Urinary bladder (tissue), 4 donors: ENCODE measurements around the gene ANGPTL8. TPM values are rescaled to one million over a fixed set of nuclear protein-coding genes. Genes with fewer than 3 reads are reported as not detected.

Experiments
- DNase-seq: peaks from one replicate; pipeline ENCODE4 v3.0.0-alpha.2; 2015; ENCODE audit errors: extremely low spot score
- H3K27ac ChIP-seq: one replicate; pipeline ENCODE4 v1.5.1; 2013; ENCODE audit warnings: low read depth, mild to moderate bottlenecking, moderate library complexity
- H3K36me3 ChIP-seq: one replicate; pipeline ENCODE4 v1.6.1; 2013; ENCODE audit warnings: mild to moderate bottlenecking, moderate library complexity; ENCODE audit not compliant: insufficient read depth
- H3K4me1 ChIP-seq: one replicate; pipeline ENCODE4 v1.6.1; 2013; ENCODE audit warnings: mild to moderate bottlenecking, moderate library complexity; ENCODE audit not compliant: insufficient read depth
- H3K4me3 ChIP-seq: one replicate; pipeline ENCODE4 v1.5.1; 2013; ENCODE audit warnings: low read depth, low read length
- WGBS: extraction: QIAGEN DNeasy Blood & Tissue Kit; methylation state at CpG from one replicate; pipeline ENCODE4 v1.1.7; 2013; 5-methylcytosine and 5-hydroxymethylcytosine counted together
- polyA plus RNA-seq: library from polyadenylated mRNA; stranded (reverse); fragments of 200-250 nt; gene quantifications from one replicate; pipeline ENCODE4 v1.2.3, GENCODE V29; 2013
- total RNA-seq: library from RNA; depleted of rRNA; stranded (reverse); fragments of >200 nt; gene quantifications from one replicate; pipeline ENCODE4 v1.2.3, GENCODE V29; 2014
- donor health status: healthy with polysubstance abuse.
- donor health status: healthy.

The ANGPTL8 gene
- total and polyA plus RNA-seq, 2 donors: 21.4 TPM; not detected in 1

GRCh38 chr19:11265177-11265784 lies 25.9 kb downstream of the ANGPTL8 start:
- Histone ChIP-seq H3K36me3 (no peaks in the 10 kb centered on the region), H3K4me1 (peaks cover 2% of the 10 kb centered on the region), H3K27ac (peak overlapping the region; percentile 80), H3K4me3 (no peak overlapping the region)
- WGBS: 86% methylated on average over 6 of the region's 6 CpGs
- DNase-seq: no peak

- Histone ChIP-seq H3K36me3 (no peaks in the 10 kb centered on the region), H3K27ac (no peak overlapping the region), H3K4me3 (no peak overlapping the region), H3K4me1 (peaks cover 2% of the 10 kb centered on the region)
- no peak for DNase-seq
- 71% methylated on average over 11 of the region's 11 CpGs for WGBS
Observed at GRCh38 chr19:11265785-11266236, 26.4 kb downstream of the ANGPTL8 start.

GRCh38 chr19:11267316-11268085 lies 28.1 kb downstream of the ANGPTL8 start:
- 92% methylated on average over 10 of the region's 10 CpGs for WGBS
- Histone ChIP-seq H3K4me1 (peaks cover 1% of the 10 kb centered on the region), H3K36me3 (no peaks in the 10 kb centered on the region), H3K4me3 (no peak overlapping the region), H3K27ac (no peak overlapping the region)
- no peak for DNase-seq

GRCh38 chr19:11268783-11269267 lies 29.4 kb downstream of the ANGPTL8 start:
- H3K4me1 ChIP-seq: no peaks in the 10 kb centered on the region
- DNase-seq: peak; percentile 71
- WGBS: 37% methylated on average over 10 of the region's 10 CpGs
- no peaks in the 10 kb centered on the region for H3K36me3 ChIP-seq
- H3K4me3 ChIP-seq: no peak overlapping the region
- no peak overlapping the region for H3K27ac ChIP-seq

- 34% methylated on average over 7 of the region's 7 CpGs for WGBS
- no peak for DNase-seq
- H3K4me1 ChIP-seq: no peaks in the 10 kb centered on the region
- no peak overlapping the region for H3K4me3 ChIP-seq
- H3K27ac ChIP-seq: no peak overlapping the region
- H3K36me3 ChIP-seq: no peaks in the 10 kb centered on the region
Observed at GRCh38 chr19:11269408-11269807, 30.0 kb downstream of the ANGPTL8 start.

- Histone ChIP-seq H3K36me3 (no peaks in the 10 kb centered on the region), H3K27ac (no peak overlapping the region), H3K4me1 (no peaks in the 10 kb centered on the region), H3K4me3 (no peak overlapping the region)
- no peak for DNase-seq
- 80% methylated on average over 2 of the region's 2 CpGs for WGBS
Observed at GRCh38 chr19:11273296-11273695, 33.9 kb downstream of the ANGPTL8 start.

- Histone ChIP-seq H3K27ac (no peak overlapping the region), H3K36me3 (no peaks in the 10 kb centered on the region), H3K4me3 (no peak overlapping the region), H3K4me1 (no peaks in the 10 kb centered on the region)
- DNase-seq: no peak
- 86% methylated on average over 5 of the region's 5 CpGs for WGBS
Observed at GRCh38 chr19:11273989-11274388, 34.6 kb downstream of the ANGPTL8 start.

GRCh38 chr19:11274533-11275086 lies 35.2 kb downstream of the ANGPTL8 start:
- no peak overlapping the region for H3K27ac ChIP-seq
- no peaks in the 10 kb centered on the region for H3K4me1 ChIP-seq
- H3K4me3 ChIP-seq: no peak overlapping the region
- 71% methylated on average over 4 of the region's 4 CpGs for WGBS
- no peaks in the 10 kb centered on the region for H3K36me3 ChIP-seq
- no peak for DNase-seq

- H3K27ac ChIP-seq: no peak overlapping the region
- no peak for DNase-seq
- no peaks in the 10 kb centered on the region for H3K36me3 ChIP-seq
- 35% methylated on average over 6 of the region's 6 CpGs for WGBS
- no peak overlapping the region for H3K4me3 ChIP-seq
- no peaks in the 10 kb centered on the region for H3K4me1 ChIP-seq
Observed at GRCh38 chr19:11278670-11279069, 39.3 kb downstream of the ANGPTL8 start.

- Histone ChIP-seq H3K36me3 (no peaks in the 10 kb centered on the region), H3K4me3 (no peak overlapping the region), H3K4me1 (no peaks in the 10 kb centered on the region), H3K27ac (no peak overlapping the region)
- DNase-seq: no peak
- whole genome bisulfite sequencing: 85% methylated on average over 5 of the region's 5 CpGs
Observed at GRCh38 chr19:11279505-11280236, 40.3 kb downstream of the ANGPTL8 start.

- H3K4me3 ChIP-seq: no peak overlapping the region
- H3K36me3 ChIP-seq: no peaks in the 10 kb centered on the region
- WGBS: 41% methylated on average over 11 of the region's 11 CpGs
- H3K4me1 ChIP-seq: no peaks in the 10 kb centered on the region
- no peak overlapping the region for H3K27ac ChIP-seq
- no peak for DNase-seq
Observed at GRCh38 chr19:11281356-11282049, 42.1 kb downstream of the ANGPTL8 start.

- no peak overlapping the region for H3K27ac ChIP-seq
Observed at GRCh38 chr19:11284515-11284914, 45.1 kb downstream of the ANGPTL8 start.

More at GRCh38 chr19:11284515-11284914, 45.1 kb downstream of the ANGPTL8 start:
- Histone ChIP-seq H3K36me3 (no peaks in the 10 kb centered on the region), H3K4me1 (no peaks in the 10 kb centered on the region), H3K4me3 (no peak overlapping the region)
- DNase-seq: no peak
- 54% methylated on average over 6 of the region's 6 CpGs for WGBS
